WTC11 (cell line): ENCODE measurements around the gene CRB1.

ENCODE experiments used
- ATF6 ChIP-seq: sonication (generic); formaldehyde crosslinking; IDR thresholded peaks from 2 replicates; pipeline ENCODE4 v1.8.1; 2023; ENCODE audit warnings: mild to moderate bottlenecking, missing genetic modification reagents
- CREM ChIP-seq: sonication (generic); formaldehyde crosslinking; IDR thresholded peaks from 2 replicates; pipeline ENCODE4 v1.8.1; 2022; ENCODE audit warnings: mild to moderate bottlenecking, missing genetic modification reagents, moderate library complexity
- CTCF ChIP-seq: fragments of 200-600 bp; IDR thresholded peaks from 2 replicates; pipeline ENCODE4 v1.8.0; 2022; ENCODE audit warnings: antibody characterized with exemption
- ELF4 ChIP-seq: sonication (generic); formaldehyde crosslinking; IDR thresholded peaks from 2 replicates; pipeline ENCODE4 v1.8.1; 2022; ENCODE audit warnings: low read depth, mild to moderate bottlenecking, moderate library complexity, missing genetic modification reagents
- GABPB1 ChIP-seq: sonication (generic); formaldehyde crosslinking; IDR thresholded peaks from 2 replicates; pipeline ENCODE4 v1.8.1; 2023; ENCODE audit warnings: mild to moderate bottlenecking, missing genetic modification reagents
- MAX ChIP-seq: sonication (generic); formaldehyde crosslinking; IDR thresholded peaks from 2 replicates; pipeline ENCODE4 v1.8.0; 2022; ENCODE audit warnings: mild to moderate bottlenecking, missing genetic modification reagents
- TCF7 ChIP-seq: sonication (generic); formaldehyde crosslinking; IDR thresholded peaks from 2 replicates; pipeline ENCODE4 v1.8.0; 2022; ENCODE audit warnings: mild to moderate bottlenecking, low read depth, missing genetic modification reagents, moderate library complexity
- USF1 ChIP-seq: sonication (generic); formaldehyde crosslinking; IDR thresholded peaks from 2 replicates; pipeline ENCODE4 v1.8.0; 2022; ENCODE audit warnings: mild to moderate bottlenecking, missing genetic modification reagents
- USF2 ChIP-seq: sonication (generic); formaldehyde crosslinking; IDR thresholded peaks from 2 replicates; pipeline ENCODE4 v1.8.1; 2023; ENCODE audit warnings: mild to moderate bottlenecking, missing genetic modification reagents, moderate library complexity
- ZNF512 ChIP-seq: sonication (generic); formaldehyde crosslinking; IDR thresholded peaks from 2 replicates; pipeline ENCODE4 v1.8.1; 2022; ENCODE audit warnings: missing genetic modification reagents, borderline replicate concordance

- no peak for TF ChIP-seq TCF7 (CRISPR knock-in tag)
- TF ChIP-seq CTCF = no peak
- TF ChIP-seq MAX (CRISPR knock-in tag) = no peak
- no peak for TF ChIP-seq USF1
- no peak for TF ChIP-seq CREM
- no peak for TF ChIP-seq ZNF512 (CRISPR knock-in tag)
- TF ChIP-seq GABPB1 (CRISPR knock-in tag) = no peak
- TF ChIP-seq USF2 (CRISPR knock-in tag) = no peak
- no peak for TF ChIP-seq ELF4
- TF ChIP-seq ATF6 (CRISPR knock-in tag) = no peak
Observed at GRCh38 chr1:197444755-197445154, 176.7 kb downstream of the CRB1 start.
